GM18909 (cell line): ENCODE results near the gene TPPP3.
"Not testable (repeated sequence)": the region's sequence is repeated elsewhere in the genome, so short reads cannot be mapped to it uniquely, and the experiment has no call there.

ENCODE experiments used
- ATAC-seq: cut with Tn5 transposase; IDR thresholded peaks from one replicate; pipeline ENCODE4 v1.9.1; 2021; ENCODE audit warnings: mild to moderate bottlenecking; ENCODE audit not compliant: unreplicated experiment, poor library complexity

Gene TPPP3

DNA sequence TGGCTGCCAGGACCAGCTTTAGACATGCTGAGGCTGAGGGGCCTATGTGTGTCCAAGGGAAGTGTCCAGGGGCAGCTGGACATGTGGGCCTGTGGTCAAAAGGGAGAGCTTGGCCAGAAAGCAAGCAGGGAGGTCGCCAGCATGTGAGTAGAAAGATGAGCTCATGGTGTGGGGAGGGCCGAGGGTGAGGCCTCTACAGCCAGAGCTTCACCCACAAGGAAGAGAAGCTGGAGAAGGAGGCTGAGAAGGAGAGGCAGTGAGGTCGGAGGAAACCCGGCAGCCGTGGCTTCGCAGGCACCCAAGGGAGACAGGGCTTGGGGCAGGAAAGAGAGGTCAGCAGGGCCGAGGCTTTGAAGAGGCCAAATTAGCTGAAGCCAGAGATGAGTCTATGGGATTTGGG, 33.7 kb upstream of the TPPP3 start:
- no peak for ATAC-seq

DNA sequence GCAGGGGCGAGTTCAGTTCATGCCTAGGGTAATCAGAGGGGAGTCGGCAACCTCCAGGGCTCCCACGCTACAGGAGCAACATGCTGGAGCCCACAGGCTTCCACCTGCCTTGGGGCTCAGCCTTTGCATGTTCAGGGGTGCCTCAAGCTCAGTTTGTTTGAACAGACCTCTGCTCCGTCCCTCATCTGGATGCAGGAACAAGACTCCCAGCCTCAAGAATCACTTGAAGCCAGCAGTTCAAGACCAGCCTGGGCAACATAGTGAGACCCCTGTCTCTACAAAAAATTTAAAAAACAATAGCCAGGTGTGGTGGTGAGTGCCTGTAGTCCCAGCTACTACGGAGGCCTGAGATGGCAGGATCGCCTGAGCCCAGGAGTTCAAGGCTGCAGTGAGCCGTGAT, 32.7 kb upstream of the TPPP3 start:
- ATAC-seq = no peak

DNA sequence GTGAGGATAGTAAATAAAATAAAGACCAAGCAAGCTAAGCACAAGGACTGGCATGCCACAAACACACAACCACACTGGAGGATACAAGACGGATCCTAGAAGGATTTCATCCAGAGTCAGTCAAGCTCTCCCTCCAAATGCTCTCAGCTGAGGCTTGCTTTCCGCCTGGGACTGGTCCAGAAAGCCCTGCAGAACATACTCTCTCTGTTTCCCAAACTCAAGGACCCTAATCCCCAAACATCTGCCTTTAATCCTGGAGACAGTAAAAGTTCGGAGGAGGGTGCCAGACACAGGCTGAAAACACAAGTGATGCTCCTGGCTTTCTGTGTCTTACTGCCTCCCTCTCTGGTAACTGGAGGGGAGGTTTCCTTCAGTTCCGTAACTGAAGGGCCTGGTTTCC, 32.3 kb upstream of the TPPP3 start:
- ATAC-seq = no peak

DNA sequence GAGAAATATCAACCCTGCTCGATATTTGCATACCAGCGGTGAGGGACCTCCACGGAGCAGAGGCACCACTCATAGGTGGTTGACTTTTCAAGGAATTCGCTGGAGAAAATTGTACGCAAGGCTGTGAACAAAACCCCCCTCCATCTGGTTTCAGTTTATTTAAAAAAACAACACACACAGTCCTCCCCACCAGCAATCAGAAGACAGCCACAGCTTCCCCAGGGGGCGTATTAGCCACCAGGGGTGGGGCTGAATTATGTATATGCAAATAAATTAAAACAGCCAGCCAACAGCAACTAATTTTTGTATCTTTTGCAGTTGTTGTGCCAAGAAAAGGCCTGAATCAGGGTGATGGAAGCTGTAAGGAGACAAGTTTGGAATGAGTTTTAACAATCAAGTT, 31.8 kb upstream of the TPPP3 start:
- ATAC-seq = no peak

DNA sequence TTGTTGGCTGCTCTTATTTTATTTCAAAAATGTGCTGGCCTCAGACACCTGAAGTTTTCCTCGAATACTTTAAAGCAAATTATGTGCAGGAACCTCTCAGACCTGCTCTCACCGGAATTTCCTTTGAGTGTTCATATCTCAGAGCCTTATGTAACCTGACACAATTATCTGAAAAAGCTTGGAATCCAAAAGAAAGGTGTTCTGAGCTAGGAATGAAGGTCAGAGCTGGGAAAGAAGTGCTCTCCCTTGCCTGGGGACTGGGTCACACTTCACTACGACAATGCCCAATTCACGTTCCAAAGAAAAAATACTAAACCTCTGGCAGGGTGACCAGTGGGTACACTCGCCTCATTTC, 30.9 kb upstream of the TPPP3 start:
- ATAC-seq = no peak

DNA sequence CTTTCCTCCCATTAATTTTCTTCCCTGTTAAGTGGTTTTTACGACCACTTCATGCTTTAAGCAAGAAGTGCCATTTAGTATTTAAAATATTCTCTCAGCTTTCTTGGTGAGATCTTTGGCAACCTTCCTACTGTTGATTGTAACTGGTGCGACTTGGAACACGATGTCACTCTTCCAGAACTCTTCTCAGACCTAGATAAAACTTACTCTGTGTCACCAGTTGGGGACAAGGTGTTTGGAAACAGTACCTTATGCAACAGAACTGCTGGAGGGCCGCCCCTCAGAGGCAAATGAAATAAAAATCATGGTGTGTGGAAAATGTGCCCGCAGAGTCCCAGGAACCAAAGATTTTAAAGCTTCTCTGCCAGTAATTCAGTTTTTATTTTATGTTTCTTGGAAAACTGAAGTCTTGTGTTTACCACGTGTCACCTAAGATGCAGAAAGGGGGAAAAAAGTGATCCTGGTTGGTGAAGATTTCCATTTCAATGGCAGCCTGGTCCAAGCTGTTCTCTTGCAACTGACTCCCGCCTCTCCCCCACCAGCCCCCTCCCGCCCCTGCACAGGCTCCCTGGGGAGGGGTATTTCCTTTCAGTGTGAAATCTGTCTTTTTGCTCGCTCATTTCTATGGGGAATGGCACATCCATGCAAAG, 30.4 kb upstream of the TPPP3 start:
- ATAC-seq = no peak

DNA sequence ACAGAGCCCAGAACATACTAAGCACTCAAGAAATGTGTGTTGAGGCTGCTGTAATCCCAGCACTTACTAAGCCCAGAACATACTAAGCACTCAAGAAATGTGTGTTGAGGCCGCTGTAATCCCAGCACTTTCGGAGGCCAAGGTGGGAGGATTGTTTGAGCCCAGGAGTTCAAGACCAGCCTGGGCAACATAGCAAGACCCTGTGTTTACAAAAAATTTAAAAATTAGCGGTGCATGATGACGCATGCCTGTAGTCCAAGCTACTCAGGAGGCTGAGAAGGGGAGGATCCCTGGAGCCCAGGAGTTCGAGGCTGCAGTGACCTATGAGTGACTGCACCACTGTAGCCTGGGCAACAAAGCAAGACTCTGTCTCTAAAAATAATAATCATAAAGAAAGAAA, 29.7 kb upstream of the TPPP3 start:
- ATAC-seq = no peak

DNA sequence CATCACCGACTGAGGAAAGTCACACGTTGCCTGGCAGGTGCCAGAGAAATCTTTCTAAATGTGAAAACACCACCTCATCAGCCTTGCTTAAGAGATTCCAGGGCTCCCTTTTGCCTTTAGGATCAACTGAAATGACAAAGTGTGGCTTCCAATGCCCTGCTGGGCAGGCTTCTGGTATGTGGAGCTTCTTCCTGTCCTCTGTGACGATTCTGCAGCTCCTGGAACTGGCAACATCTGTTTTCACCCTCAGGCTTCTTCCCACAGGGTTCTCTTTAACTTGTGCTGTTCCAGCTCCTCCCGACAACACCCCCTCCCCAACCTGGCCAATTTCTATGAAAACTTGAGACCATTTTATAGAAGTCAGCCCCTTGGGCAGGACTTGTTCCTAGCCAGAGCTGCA, 27.7 kb upstream of the TPPP3 start:
- no peak for ATAC-seq

DNA sequence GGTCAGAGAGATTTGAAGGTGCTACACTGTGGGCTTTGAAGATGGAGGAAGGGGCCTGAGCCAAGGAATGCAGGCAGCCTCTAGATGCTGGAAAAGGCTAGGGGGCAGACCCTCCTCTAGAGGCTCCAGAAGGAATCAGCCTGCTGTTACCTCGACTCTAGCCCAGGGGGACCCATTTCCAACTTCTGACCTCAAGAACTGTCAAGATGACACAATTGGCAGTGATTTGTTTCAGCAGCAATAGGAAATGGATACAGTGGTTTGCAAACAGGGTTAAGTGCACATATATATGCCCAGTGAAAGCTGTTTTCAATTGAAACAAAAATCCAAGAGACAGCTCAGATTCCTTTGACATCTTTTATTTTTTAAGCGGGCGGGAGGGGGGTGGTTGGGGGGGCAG, 26.6 kb upstream of the TPPP3 start:
- no peak for ATAC-seq

DNA sequence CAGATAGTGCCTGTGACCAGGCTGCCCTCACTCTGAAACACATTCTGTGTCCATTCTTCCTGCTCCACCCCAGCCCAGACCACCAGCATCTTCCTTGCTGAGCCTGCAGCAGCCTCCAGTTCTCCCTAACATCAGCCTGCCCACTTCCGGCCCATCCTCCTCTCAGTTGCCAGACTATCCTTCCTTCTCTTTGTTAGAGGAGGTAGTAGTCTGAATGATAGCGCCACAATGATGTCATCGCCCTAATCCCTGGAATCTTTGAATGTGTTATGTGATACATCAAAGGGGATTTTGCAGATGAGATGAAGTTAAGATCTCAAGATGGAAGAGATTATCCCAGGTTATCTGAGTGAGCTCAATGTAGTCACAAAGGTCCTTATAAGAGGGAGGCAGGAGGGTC, 26.2 kb upstream of the TPPP3 start:
- ATAC-seq = no peak

DNA sequence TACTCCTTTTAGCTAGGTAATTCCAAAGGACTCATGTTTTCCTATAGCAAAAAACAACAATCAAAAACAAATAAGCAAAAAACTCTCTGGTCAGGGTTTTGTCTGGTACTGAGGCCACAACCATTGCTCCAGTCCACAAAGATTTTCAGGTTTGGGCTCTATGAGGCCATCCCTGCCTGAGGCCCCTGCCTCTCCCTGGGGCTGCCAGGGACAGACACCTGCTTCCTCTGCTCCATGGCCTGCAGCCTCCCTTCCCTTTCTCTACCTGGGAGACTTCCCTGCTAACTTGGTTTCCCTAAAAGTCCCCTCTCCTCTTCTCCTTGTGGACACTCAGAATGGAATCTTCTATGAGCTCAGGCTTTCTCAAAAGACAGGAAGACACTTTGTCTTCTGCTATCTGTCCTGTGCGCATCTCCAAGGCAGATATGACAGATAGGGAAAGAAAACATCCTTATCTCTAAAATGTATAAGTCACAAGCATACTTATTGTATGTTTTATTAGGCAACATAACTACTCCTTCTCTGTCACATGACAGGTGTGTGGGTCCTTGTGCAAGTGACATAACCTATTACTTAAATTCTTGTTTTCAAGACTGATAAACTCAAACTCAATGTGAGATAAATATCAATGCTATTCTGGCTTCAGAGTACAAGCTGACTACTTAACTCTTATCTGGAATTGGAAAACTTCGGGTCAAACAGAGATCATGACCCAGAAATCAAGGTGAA, 24.2 kb upstream of the TPPP3 start:
- ATAC-seq = no peak

DNA sequence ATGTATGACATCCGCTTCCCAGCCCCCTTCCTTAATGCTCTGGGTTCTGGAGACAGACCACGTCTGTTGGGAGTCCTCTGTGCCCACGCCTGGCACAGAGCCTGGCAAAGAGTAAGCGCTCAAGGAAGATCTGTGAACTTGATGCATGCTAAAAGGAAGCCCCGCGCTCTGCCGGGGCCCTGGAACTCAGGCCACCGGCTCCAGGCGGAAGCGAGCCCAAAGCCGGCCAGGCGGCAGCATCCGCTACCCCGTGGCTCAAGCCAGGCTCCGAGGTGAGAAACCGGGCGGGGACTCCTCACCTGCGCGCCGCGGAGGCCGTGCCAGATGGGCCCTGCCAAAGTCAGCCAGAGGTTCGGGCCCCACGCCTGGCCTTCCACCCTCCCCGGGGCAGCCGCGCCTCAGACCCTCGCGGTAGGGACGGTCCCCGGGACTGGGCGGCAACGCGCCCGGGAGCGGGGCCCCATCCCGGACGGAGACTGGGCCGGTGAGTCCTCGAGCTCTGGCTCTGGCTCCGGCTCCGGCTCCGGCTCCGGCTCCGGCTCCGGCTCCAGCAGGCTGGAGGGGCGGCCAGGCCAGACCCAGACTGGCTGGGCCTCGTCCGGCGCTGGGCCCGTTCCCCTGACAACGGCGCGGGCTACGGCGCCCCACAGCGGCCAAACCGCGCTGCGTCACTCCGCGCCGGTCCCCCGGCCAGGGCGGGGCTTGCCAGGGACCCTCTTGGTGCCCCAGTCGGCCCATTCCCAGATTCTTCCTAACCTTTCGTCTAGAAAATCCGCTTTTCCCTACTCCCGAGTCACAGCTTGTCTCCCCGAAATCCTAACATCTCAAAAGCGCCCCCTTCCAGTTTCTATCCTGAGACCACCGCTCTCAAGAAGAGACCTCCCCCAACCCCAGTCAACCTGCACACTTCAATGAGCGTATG, 22.8 kb upstream of the TPPP3 start, which contains the start of gene ZDHHC1:
Gene ZDHHC1 (minus strand): TSS at position 606 of the 922 bp plus-strand sequence. CDS start 8,702 bp downstream, outside the sequence.
- ATAC-seq = peak; percentile 71

DNA sequence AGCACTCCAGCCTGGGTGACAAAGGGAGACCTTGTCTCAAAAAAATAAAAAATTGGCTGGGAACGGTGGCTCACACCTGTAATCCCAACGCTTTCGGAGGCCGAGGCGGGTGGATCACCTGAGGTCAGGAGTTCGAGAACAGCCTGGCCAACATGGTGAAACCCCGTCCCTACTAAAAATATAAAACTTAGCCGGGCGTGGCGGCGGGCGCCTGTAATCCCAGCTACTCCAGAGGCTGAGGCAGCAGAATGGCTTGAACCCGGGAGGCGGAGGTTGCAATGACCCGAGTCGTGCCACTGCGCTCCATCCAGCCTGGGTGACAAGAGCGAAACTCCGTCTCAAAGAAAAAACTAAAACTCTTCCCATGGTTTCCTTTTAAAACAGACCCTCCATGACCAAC, 22.1 kb upstream of the TPPP3 start:
- not testable (repeated sequence) for ATAC-seq

DNA sequence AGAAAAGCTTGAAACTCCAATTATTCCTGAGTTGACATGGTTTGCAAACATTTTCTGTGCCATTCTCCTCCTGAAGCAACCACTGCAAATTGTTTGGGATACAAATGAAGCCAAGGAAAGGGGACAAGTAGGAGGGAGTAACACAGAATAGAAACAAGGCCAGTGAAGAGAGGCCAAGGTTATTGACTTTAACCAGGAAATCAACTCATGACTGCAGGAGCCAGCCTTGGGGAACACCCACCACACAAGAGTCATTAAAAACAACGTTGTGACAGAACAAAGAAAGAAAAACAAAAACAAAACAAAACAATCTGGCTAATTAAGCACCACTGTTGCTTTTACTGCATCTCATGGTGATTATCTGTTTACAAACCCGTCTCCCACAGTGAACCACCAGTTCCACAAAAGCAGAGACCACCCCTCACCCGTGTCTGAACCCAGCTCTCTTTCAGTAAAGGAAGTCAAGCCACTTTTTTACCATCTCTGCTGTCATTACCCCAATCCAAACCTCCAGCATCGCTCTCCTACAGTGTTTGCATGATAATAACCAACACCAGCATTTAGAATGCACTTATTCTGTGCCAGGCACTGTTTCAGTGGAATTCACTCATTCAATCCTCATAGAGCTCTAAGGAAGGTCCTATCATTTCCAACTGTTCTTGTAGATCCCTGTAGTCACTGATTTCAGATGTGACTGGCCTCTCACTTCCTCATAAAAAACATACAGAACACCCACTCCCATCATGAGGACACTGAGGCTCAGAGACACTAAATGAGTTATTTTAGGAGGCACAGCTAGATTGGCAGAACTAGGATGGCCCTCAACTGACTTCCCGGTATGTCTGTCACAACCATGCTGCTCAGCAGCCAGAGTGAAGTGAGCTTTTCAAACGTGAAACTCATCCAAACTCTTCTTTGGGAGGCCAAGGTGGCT, 20.9 kb upstream of the TPPP3 start:
- no peak for ATAC-seq

DNA sequence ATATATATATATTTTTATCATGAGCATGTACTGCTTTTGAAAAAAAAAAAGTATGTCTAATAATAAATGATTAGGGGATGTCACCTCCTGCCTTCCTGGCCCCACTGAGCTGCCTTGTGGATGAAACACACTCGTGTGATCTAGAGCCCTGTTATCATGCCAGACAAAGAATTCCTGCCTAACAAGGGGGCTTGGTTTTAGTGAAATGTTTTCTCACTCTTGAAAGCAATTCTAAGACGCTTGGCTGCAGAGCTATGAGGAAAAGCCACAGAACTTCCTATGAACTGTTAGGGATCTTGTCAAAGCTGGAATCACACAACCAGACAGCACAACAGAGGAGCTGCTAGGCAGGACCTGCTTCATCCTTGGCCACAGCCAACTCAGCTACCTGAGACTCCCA, 19.0 kb upstream of the TPPP3 start:
- ATAC-seq = no peak

DNA sequence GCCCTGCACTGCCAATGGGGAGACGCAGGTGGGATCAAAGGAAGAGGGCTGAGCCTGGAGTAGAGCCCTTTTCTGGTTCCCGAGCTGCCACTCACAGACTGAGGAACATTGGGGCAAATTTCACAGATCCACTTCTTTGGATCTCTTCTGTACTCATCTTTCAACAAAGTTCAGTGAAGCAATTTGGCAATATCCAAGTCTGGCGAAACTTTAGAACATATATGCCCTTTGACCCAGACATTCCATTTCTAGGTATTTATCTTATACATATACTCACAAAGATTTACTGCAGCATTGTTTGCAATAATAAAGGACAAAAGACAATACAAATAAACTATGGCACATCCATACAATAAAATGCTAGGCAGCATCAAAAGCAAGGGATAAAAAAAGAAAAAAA, 18.0 kb upstream of the TPPP3 start:
- no peak for ATAC-seq

DNA sequence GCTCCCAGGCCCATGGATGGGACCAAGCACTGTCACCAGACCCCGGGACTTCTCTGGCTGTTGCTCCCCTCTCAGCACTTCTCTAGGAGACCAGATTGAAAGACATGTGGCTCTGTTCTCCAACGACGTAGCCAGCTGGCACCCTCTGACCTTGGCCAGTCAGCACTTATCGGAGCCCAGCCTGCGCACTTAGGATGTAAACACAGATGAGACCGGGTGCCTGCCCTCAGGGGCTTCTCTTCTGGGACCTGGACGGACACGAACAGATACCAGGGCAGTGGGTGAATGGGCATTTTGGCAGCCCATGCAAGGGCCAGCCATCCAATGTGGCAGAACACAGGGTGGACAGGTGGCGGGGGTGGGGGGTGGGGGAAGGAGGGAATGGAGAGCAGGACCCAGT, 16.3 kb upstream of the TPPP3 start:
- ATAC-seq = no peak

DNA sequence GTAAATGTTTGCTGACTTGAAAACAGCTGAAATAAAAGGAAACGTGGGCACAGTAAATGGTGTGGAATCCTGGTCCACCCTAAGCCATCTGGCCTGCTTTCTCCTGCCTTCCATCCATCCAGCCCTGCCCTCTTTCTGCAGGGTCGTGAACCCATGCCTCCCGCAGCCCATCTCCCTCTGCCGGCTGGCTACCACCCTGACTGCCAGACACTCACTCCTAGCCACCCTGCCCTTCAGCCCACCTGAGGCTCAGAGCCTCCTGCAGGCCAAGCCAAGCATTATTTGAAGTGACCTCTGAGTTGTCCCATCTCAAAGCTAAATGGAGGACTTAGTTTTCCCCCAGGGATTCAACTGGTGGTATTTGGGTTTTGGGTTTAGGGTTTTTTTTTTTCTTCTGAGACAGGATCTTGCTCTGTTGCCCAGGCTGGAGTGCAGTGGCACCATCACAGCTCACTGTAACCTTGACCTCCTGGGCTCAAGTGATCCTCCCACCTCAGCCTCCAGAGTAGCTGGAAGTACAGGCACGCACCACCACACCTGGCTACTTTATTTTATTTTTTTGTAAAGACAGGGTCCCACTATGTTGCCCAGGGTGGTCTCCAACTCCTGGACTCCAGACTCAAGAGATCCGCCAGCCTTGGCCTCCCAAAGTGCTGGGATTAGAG, 14.6 kb upstream of the TPPP3 start:
- ATAC-seq = no peak

DNA sequence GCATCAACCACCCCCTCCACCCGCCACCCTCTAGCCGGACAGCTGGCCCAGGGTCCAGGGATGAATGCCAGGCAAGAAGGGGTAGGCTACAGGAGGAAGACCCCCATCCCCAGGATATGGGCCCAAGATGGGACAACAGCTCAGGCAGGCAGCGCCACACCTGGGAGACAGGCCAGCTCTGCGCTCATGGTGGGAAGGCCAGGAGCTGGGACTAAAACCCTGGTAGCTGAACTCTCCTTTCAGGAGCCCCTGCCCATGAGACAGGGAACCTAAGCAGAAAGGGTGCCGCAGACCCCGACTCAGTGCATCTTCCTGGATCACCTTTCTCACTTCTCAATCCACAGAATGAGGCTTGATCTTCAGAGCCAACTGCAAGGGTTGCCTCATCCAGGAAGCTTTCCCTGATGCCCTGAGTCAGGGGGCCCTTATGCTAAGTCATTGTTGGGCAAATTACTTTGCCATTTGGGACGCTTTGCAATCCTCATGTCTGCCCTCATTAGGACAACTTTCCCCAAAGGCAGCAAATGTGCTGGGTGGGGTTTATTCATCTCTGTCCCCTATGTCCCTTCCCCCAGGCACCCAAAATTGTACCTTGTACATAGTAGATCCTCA, 14.0 kb upstream of the TPPP3 start:
- no peak for ATAC-seq
